CD1c-positive myeloid dendritic cell (primary cell): ENCODE data around the gene LHPP.
A peak's percentile ranks its signal among the peaks of the same experiment; 100 is the strongest.

Source experiments
- DNase-seq: peaks from one replicate; pipeline ENCODE4 v3.0.0-alpha.2; 2016; ENCODE audit errors: extremely low spot score

Gene LHPP

GRCh38 chr10:124447751-124448466 is 13.7 kb upstream of the LHPP start:
- DNase-seq = no peak

DNA sequence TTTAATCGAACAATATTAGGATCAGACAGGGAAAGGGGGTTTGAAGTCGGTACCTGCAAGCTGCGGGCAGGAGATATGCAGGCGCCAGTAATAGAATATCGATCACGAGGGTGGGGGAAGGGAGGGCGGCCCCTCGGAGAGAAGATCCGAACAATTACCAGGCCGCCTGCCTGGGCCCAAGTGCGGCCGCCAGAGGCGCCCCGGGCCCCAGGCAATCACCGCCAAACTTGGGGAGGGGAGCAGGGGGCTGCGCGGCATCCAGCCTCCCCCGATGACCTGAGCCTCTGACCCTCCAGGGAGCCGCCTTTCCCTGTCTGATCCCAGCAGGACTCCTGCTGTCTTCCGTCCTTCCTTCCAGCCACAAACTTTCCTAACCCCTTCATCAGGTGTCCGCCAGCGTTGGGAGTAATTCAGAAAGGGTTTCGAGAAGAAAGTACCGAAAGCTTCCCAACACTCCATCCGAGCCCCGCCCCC is 12.9 kb upstream of the LHPP start:
- DNase-seq = no peak

DNA sequence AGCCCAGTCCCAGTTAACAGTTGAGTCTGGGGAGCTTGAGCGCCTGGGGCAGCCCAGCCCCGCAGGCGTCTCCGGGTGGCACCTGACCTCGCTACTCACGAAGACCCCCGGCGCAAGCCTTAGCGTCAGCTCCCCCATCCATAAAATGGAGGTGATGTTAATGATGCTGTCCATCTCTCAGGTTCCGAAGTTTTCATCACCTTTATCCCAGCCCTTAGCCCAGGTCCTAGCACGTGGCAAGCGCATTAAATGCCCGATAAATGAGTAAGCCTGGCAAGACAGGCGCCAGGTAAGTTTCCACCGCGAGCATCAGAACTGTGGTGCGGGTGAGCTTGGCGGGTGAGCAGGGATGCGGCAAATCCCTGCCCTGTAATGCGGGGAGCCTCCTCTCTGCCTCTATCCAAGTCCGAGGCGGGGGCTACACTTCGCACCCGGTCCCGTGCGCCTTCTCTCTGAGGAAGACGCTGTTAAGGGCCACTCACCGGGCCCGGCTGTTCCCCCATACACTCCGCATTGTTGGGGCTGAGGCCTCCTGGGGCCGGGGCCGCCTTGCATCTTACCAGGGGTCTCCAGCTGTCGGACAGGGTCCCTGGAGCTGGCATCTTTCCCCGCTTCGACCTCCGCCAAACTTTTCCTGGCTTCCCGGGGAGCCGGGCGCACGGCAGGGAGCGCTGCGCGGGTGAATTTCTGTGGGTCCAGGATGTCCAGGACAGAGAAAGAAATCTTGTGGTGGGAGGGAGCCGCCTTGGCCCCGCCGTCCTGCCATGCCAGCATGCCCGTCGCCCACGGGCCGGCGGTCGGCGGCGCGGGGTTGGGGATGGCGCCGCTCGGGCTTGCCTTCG is 12.2 kb upstream of the LHPP start:
- no peak for DNase-seq

DNA sequence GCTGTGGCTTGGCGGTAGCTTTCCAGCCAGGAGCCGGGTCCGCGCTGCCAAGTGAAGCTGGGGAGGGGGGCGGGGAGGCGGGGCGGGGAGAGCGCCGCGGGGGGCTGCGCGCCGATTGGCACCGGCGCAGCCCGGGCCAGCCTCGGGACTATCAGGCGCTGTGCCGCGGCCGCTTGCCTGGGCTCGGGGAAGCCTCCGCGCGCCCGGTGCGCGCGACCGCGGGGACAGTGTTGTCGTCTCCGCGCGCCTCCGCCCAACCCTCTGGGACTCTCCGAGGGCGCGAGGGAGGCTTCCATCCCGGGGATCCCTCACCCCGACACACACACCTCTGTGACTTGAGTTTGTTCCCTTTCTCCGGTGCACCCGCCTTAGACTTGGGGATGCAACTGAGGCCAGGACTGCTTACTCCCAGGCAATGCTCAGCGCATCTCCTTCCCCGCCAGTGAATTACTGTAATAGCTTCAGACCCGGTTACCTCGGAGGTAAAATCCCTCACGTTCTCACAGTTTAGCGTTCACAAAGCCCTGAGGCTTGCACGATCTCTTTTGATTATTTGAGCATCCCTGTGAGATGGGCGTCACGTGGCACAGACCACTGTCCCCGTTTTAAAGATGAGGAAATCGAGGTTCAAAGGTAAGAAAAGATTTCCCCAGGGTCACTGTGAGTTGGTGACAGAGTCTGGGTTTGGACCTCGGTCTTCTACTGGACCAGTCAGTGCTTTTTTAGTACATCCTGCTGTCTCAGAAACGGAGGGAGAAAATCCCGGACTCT is 11.4 kb upstream of the LHPP start, which contains the start of gene NKX1-2:
Gene NKX1-2 (minus strand): TSS at position 24 of the 771 bp plus-strand sequence. CDS start 92 bp downstream, outside the sequence.
- no peak for DNase-seq

DNA sequence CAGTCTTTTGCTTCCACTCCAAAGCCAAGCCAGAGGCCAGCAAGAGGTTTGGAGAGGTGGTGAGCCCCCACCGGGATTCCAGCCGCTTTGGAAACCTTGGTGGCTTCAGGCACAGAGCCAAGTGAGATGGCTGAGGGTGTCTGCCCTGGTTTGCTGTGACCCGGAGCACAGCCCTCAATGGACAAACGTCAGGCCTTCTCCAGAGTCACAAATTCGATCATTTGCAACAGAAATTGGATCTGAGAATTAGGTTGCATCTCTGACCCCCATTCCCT is 10.9 kb upstream of the LHPP start:
- no peak for DNase-seq

GRCh38 chr10:124451276-124451675 is 10.3 kb upstream of the LHPP start:
- DNase-seq = no peak

DNA sequence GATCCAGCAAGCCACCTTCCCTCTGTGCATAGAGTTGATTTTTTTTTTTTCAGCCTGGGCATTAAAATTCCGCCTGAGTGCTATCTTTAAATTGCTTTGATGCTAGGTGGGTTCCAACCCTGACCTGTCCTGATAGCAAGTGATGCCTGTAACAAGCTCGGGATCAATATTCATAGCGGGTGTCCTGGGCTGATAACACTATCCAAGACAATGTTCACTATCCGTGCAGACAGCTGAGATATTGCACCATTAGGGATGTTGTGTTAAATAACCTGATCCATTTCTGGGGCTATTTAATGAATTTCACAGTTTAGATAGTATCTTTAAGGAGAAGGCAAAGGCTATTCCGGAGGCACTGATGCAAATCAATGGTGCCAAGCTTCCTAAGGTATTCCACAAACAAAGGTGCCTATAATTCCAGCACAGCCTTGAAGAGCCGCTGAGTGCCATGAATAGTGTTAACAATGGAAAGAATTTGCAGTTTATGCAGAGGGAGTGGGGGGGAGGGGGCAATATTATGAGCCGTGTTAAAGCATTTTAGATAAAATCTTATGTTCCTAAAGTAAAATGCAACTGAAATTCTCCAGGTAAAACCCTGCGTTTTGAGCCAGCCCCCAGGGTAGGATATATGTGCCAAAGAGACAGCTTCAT is 7.5 kb upstream of the LHPP start:
- DNase-seq = no peak

- no peak for DNase-seq
Observed at GRCh38 chr10:124455441-124455840, 6.2 kb upstream of the LHPP start.

DNA sequence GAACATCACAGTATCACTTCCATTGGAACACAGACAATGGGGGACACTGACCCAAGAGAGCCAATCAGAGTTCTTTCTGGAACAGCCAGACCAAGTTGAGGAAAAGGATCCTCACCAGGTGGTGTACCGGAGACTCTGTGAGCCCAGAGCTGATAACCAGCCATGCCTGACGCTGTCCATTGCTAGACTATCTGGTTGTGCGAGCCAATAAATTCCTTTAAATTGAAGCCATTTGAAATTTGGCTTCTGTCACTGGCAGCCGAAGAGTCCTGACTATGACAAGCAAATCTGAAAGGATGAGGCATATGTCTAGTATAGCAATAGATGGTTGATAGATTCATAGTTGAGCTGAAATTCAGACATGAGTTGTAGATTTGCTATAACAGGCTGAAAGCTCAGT is 3.1 kb upstream of the LHPP start:
- DNase-seq = no peak

GRCh38 chr10:124458889-124459288 is 2.7 kb upstream of the LHPP start:
- no peak for DNase-seq

GRCh38 chr10:124459395-124459794 is 2.2 kb upstream of the LHPP start:
- no peak for DNase-seq

DNA sequence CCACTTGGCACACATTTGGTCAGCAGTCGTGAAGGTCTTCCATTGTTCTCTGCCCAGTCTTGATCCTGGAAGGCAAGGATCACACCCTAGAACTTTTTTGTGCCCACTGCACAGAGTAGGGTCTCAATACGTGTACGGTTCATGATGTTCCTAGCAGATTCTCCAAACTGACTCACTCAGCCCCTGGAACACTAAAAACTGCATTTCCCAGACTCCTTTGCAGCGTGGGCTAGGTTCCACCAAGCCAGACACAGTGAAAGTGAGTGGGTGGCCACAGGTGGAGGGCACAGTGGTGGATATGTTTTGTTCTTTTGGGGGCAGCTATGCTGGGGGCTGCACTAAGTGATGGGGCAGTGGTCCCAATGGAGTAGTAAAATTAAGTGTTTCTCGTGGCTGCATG is 1.5 kb upstream of the LHPP start:
- no peak for DNase-seq

- DNase-seq = no peak
Observed at GRCh38 chr10:124462348-124462695, 699 bp downstream of the LHPP start.

- DNase-seq = no peak
Observed at GRCh38 chr10:124464028-124464965, 2.7 kb downstream of the LHPP start.

DNA sequence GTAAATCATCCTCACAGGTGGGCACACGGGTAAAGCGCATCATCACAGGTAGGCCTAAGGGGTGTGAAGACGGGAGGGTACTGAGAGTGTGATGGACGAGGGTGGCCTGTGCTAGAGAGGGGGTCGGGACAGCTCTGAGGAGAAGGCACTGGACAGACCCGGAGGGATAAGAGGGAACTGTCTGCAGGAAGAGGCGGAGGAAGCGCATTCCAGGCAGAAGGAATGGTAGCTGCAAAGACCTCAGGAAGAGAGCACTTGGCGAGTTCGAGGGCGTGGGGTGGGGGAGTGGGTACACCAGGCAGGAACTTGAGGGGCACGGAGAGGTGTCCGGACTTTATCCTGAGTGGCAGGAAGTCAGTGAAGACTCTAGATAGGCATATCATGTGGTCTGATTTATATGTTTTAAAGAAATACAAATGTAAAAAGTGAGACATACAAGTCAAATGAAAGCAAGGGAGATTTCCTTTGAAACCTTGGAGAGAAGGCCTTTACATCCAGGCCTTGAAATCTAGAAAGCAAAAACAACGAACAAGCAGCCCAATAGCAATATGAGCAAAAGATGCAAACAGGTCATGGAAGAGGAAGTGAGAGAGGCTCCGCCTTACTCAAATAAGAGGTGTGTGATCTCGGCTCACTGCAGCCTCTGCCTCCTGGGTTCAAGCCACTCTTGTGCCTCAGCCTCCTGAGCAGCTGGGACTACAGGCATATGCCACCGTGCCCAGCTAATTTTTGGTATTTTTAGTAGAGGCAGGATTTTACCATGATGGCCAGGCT is 3.6 kb downstream of the LHPP start:
- peak; percentile 20 for DNase-seq

DNA sequence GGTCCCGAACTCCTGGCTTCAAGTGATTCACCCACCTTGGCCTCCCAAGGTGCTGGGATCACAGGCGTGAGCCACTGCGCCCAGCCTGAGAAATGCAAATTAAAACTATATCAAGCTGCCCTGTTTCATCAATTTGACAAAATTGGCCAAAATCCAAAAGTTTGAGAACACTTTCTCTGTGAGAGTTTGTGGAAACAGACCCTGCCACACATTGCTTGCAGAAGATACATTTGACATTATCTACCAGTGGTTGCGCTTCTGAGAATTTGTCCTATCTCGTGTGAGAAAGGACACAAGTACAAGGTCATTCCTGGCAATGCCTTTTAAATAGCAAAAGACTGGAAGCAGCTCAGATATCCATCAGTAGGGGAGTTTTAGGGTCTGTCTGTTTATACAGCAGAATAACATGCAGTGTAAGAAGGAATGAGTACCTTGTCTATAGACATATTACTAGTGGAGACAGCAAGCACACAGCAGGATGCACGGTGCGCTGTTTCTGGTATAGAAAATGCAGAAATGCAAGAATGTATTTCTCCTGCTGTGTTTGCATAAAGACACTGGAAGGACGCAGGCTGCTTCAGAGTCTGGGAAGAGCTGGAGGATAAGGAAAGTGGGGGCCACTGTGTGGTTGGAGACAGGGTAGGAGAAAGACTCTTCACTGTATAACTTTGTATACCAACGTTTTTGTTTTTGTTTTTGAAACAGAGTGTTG is 4.3 kb downstream of the LHPP start:
- DNase-seq = no peak

DNA sequence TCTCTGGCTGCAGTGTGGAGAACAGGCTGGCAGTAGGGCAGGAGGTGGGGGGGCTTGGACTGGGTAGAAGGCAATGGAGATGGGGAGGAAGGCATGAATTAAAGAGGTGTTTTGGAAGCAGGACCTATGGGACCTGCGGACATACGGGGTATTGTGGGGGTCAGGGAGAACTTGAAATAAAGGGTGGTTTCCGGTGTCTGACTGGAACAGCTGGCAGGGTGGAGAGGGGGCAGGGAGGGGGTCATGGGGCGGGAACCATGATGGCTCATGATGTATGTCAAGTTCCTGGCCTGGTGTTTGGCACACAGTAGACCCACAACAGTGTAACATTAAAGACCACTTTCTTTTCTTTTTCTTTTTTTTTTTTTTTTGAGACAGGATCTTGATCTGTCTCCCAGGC is 5.5 kb downstream of the LHPP start:
- no peak for DNase-seq

DNA sequence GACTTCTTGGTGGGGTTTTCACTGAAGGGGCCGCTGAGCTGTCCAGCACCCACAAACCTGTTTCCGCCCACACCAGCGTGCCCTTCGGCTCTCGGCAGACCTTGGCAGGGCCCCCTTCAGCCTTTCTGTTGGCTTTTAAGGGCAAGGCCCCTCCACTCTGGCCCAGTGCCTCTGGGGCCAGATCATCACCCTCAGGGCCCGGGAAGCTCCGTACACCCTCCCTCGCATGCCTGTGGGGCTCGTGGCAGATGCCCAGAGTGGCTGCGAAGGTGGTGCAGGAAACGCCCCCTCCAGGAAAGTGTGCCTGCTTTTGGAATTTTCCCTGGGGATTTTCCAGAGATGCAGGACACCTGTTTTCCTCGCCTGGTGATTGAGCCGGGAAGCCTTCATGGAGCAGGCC is 7.0 kb downstream of the LHPP start:
- DNase-seq = no peak

- DNase-seq = no peak
Observed at GRCh38 chr10:124469956-124470484, 8.4 kb downstream of the LHPP start.
